ENCODE measurements around the gene CA7.

- no peak for TF ChIP-seq POLR2A (IDR thresholded peaks at IDR 0.05)
- TF ChIP-seq, protein P1, sequence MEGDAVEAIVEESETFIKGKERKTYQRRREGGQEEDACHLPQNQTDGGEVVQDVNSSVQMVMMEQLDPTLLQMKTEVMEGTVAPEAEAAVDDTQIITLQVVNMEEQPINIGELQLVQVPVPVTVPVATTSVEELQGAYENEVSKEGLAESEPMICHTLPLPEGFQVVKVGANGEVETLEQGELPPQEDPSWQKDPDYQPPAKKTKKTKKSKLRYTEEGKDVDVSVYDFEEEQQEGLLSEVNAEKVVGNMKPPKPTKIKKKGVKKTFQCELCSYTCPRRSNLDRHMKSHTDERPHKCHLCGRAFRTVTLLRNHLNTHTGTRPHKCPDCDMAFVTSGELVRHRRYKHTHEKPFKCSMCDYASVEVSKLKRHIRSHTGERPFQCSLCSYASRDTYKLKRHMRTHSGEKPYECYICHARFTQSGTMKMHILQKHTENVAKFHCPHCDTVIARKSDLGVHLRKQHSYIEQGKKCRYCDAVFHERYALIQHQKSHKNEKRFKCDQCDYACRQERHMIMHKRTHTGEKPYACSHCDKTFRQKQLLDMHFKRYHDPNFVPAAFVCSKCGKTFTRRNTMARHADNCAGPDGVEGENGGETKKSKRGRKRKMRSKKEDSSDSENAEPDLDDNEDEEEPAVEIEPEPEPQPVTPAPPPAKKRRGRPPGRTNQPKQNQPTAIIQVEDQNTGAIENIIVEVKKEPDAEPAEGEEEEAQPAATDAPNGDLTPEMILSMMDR (IDR thresholded peaks at IDR 0.05): no peak
Measured at GRCh38 chr16:66845791-66846221, 1.6 kb downstream of the CA7 start.
